ENCODE data around the gene C1RL. TPM values are rescaled to one million over a fixed set of nuclear protein-coding genes. Genes with fewer than 3 reads are reported as not detected.

The C1RL gene
- polyA plus RNA-seq, 2 of the 4 experiments (the other 2 are of a cell fraction) = 25.2 to 30.4 TPM

GRCh38 chr12:7151532-7151931 is 42.5 kb upstream of the C1RL start:
- 90% methylated on average over 6 of the region's 6 CpGs for WGBS (ENCODE audit: missing lambda C conversion rate)
- H3K27ac ChIP-seq = no peak overlapping the region
- H3K4me2 ChIP-seq = no peak overlapping the region
- H3K4me3 ChIP-seq = no peak overlapping the region
- no peaks in the 10 kb centered on the region for H3K9me3 ChIP-seq
- H3K4me1 ChIP-seq = no peaks in the 10 kb centered on the region
- CTCF ChIA-PET = interaction anchor here (0.8 to 1.4 kb wide), 4 partner anchors 10 to 12 kb away, joined by 3 to 5 read pairs (median 4); no protein-coding TSS in a partner anchor
- DNase-seq (ENCODE audit: low read depth in 1 of 2, low spot score in 1 of 2) = no peak
- FAIRE-seq = no peak
- TF ChIP-seq HEYL (CRISPR knock-in tag; IDR thresholded peaks at IDR 0.05) = no peak
- 0 out of 4 replicates have a peak, but pooled peaks of 1 of the 2 experiments have one; percentile 31 for TF ChIP-seq CEBPB (IDR thresholded peaks at IDR 0.05)
- no peak for ATAC-seq
- POLR2A ChIA-PET = no interaction called here

DNA sequence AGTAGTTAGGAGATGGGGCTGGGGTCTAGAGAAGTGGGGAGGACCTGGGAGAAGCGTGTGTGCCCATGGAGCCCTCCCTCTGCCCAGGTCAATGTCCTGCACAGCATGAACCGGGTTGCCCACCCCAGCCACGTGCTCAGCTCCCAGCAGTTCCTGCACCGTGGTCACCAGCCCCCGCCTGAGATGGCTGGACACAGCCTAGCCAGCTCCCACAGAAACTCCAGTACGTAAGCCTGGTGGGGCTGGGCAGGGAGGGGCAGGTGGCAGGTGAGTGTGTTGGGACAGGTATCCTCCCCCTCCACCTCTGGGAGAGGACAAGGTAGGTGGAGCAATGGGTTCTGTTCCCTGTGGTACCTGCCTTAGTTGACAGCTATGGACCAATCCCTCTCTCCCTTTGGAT is 41.8 kb upstream of the C1RL start:
- Histone ChIP-seq H3K4me3 (no peak overlapping the region), H3K9me3 (no peaks in the 10 kb centered on the region), H3K27ac (no peak overlapping the region), H3K4me1 (no peaks in the 10 kb centered on the region), H3K4me2 (no peak overlapping the region)
- 83% methylated on average over 6 of the region's 6 CpGs for WGBS (ENCODE audit: missing lambda C conversion rate)
- DNase-seq (ENCODE audit: low read depth in 1 of 2, low spot score in 1 of 2) (no peak), FAIRE-seq (no peak), ATAC-seq (no peak)
- CTCF ChIA-PET = interaction anchor here (1.0 to 2.0 kb wide), 3 partner anchors 9 to 12 kb away, joined by 4 to 7 read pairs (median 5); no protein-coding TSS in a partner anchor
- POLR2A ChIA-PET = no interaction called here
- TF ChIP-seq CHD2 (IDR thresholded peaks at IDR 0.05; ENCODE audit: low read length, partially characterized antibody) (no peak), HES2 (IDR thresholded peaks at IDR 0.05) (no peak), MAFK (IDR thresholded peaks at IDR 0.05; ENCODE audit: partially characterized antibody) (no peak)

DNA sequence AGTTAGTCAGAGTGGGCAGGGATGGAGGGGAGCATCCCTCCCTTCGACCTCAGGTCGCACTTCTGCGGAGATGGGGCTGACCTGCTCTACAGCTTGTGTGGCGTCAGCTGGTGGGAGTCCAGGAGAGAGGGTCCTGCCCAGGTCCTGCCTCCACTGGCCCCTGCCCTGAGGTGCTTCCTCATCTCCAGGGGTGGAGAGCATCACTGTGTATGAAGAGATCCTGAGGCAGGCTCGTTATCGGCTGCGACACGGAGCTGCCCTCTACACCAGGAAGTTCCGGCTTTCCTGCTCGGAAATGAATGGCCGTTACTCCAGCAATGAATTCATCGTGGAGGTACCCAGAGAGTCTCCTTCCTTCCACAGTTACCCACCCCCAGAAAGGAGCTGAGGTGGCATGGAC is 41.3 kb upstream of the C1RL start:
- no peak for DNase-seq (ENCODE audit: low read depth in 1 of 2, low spot score in 1 of 2)
- POLR2A ChIA-PET = no interaction called here
- 92% methylated on average over 12 of the region's 12 CpGs for WGBS (ENCODE audit: missing lambda C conversion rate)

More for the DNA sequence above, 41.3 kb upstream of the C1RL start:
- TF ChIP-seq RFX5 (IDR thresholded peaks at IDR 0.05) (no peak), CHD4 (IDR thresholded peaks at IDR 0.05; ENCODE audit: borderline replicate concordance) (no peak), NR3C1 (IDR thresholded peaks at IDR 0.05) (no peak), HMGXB4 (CRISPR knock-in tag; IDR thresholded peaks at IDR 0.05; ENCODE audit: borderline replicate concordance) (no peak), KDM1A (IDR thresholded peaks at IDR 0.05; ENCODE audit: low read depth) (no peak), MAX (IDR thresholded peaks at IDR 0.05) (no peak), NPAS2 (CRISPR knock-in tag; IDR thresholded peaks at IDR 0.05; ENCODE audit: borderline replicate concordance) (no peak)
- TF ChIP-seq, protein P1, sequence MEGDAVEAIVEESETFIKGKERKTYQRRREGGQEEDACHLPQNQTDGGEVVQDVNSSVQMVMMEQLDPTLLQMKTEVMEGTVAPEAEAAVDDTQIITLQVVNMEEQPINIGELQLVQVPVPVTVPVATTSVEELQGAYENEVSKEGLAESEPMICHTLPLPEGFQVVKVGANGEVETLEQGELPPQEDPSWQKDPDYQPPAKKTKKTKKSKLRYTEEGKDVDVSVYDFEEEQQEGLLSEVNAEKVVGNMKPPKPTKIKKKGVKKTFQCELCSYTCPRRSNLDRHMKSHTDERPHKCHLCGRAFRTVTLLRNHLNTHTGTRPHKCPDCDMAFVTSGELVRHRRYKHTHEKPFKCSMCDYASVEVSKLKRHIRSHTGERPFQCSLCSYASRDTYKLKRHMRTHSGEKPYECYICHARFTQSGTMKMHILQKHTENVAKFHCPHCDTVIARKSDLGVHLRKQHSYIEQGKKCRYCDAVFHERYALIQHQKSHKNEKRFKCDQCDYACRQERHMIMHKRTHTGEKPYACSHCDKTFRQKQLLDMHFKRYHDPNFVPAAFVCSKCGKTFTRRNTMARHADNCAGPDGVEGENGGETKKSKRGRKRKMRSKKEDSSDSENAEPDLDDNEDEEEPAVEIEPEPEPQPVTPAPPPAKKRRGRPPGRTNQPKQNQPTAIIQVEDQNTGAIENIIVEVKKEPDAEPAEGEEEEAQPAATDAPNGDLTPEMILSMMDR (IDR thresholded peaks at IDR 0.05) = no peak
- TF ChIP-seq, protein P2, sequence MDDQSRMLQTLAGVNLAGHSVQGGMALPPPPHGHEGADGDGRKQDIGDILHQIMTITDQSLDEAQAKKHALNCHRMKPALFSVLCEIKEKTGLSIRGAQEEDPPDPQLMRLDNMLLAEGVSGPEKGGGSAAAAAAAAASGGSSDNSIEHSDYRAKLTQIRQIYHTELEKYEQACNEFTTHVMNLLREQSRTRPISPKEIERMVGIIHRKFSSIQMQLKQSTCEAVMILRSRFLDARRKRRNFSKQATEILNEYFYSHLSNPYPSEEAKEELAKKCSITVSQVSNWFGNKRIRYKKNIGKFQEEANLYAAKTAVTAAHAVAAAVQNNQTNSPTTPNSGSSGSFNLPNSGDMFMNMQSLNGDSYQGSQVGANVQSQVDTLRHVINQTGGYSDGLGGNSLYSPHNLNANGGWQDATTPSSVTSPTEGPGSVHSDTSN (IDR thresholded peaks at IDR 0.05) = no peak
- no peak for ATAC-seq
- H3K4me3 ChIP-seq = no peak overlapping the region
- no peak for FAIRE-seq
- no peaks in the 10 kb centered on the region for H3K9me3 ChIP-seq
- H3K4me1 ChIP-seq = no peaks in the 10 kb centered on the region
- CTCF ChIA-PET = interaction anchor here (1.0 to 2.0 kb wide), 4 partner anchors 8 to 1395 kb away, joined by 3 to 7 read pairs (median 4); no protein-coding TSS in a partner anchor
- no peak overlapping the region for H3K4me2 ChIP-seq
- H3K27ac ChIP-seq = no peak overlapping the region
